IMR-90 (cell line): ENCODE data around the gene INPP5J. TPM values are rescaled to one million over a fixed set of nuclear protein-coding genes. Genes with fewer than 3 reads are reported as not detected.

Source experiments
- ATAC-seq: fragments of 200-7000 bp; cut with Tn5 transposase; 2 replicates; pipeline ENCODE4 v1.9.1; 2020; ENCODE audit warnings: low read depth, mild to moderate bottlenecking, moderate library complexity
- BruUV-seq: library from RNA; stranded (reverse); fragments of 400-500 nt; replicated peaks from 2 replicates; lab custom pipeline; 2021; lab: Mats Ljungman, UMichigan
- CTCF ChIA-PET: fragments of 300-600 bp; formaldehyde crosslinking; extraction: SDS; loops from one replicate; lab custom pipeline; 2021; ENCODE audit warnings: antibody characterized with exemption; lab: Yijun Ruan, JAX
- POLR2A ChIA-PET: fragments of 300-600 bp; sonication (Branson Sonifier 250); formaldehyde crosslinking; loops from one replicate; lab custom pipeline; 2022; ENCODE audit warnings: antibody characterized with exemption; ENCODE audit not compliant: unreplicated experiment; lab: Charles Lee
- DNase-seq: peaks from one replicate; pipeline ENCODE4 v3.0.0; 2013
- H2AFZ ChIP-seq: replicated peaks from 2 replicates; pipeline ENCODE3; 2013; ENCODE audit warnings: low read length, mild to moderate bottlenecking; ENCODE audit not compliant: poor library complexity
- H2AK5ac ChIP-seq: 2 replicates; pipeline ENCODE4 v1.6.1; 2013; ENCODE audit warnings: low read depth, low read length, inconsistent platforms
- H2AK9ac ChIP-seq: replicated peaks from 2 replicates; pipeline ENCODE3; 2013; ENCODE audit warnings: mild to moderate bottlenecking, low read depth, low read length, moderate library complexity; ENCODE audit not compliant: poor library complexity
- H2BK120ac ChIP-seq: 2 replicates; pipeline ENCODE4 v1.6.1; 2013; ENCODE audit warnings: low read depth, low read length, inconsistent platforms
- H2BK15ac ChIP-seq: 3 replicates; pipeline ENCODE4 v1.6.1; 2013; ENCODE audit warnings: low read depth, low read length, inconsistent platforms
- H2BK20ac ChIP-seq: 2 replicates; pipeline ENCODE4 v1.6.1; 2013; ENCODE audit warnings: low read depth, mild to moderate bottlenecking, inconsistent platforms, low read length, moderate library complexity
- H2BK5ac ChIP-seq: 2 replicates; pipeline ENCODE4 v1.6.1; 2013; ENCODE audit warnings: mild to moderate bottlenecking, low read depth, low read length, inconsistent platforms; ENCODE audit not compliant: poor library complexity, severe bottlenecking
- H3K14ac ChIP-seq: replicated peaks from 2 replicates; pipeline ENCODE4 v1.6.1; 2013; ENCODE audit warnings: low read depth, low read length, inconsistent platforms
- H3K18ac ChIP-seq: 2 replicates; pipeline ENCODE4 v1.6.1; 2013; ENCODE audit warnings: low read depth, low read length, control low read depth
- H3K23ac ChIP-seq: 2 replicates; pipeline ENCODE4 v1.6.1; 2013; ENCODE audit warnings: low read depth, low read length, inconsistent platforms
- H3K27ac ChIP-seq: 2 replicates; pipeline ENCODE4 v1.5.1; 2013; ENCODE audit warnings: mild to moderate bottlenecking, control low read depth, low read length; ENCODE audit not compliant: insufficient read depth
- H3K27me3 ChIP-seq: 2 replicates; pipeline ENCODE4 v1.6.1; 2013; ENCODE audit warnings: low read length; ENCODE audit not compliant: control insufficient read depth, insufficient read depth
- H3K36me3 ChIP-seq: 2 replicates; pipeline ENCODE4 v1.6.1; 2013; ENCODE audit warnings: low read length, mixed read lengths; ENCODE audit not compliant: control insufficient read depth, insufficient read depth
- H3K4ac ChIP-seq: 2 replicates; pipeline ENCODE4 v1.6.1; 2013; ENCODE audit warnings: low read depth, low read length, inconsistent platforms
- H3K4me1 ChIP-seq: 2 replicates; pipeline ENCODE4 v1.6.1; 2013; ENCODE audit warnings: low read length, mixed read lengths; ENCODE audit not compliant: control insufficient read depth, insufficient read depth
- H3K4me2 ChIP-seq: 2 replicates; pipeline ENCODE4 v1.6.1; 2013; ENCODE audit warnings: low read depth, mild to moderate bottlenecking, control low read depth, low read length, moderate library complexity
- H3K4me3 ChIP-seq: 2 replicates; pipeline ENCODE4 v1.5.1; 2013; ENCODE audit warnings: low read depth, mild to moderate bottlenecking, control low read depth, low read length, moderate library complexity; ENCODE audit not compliant: insufficient read depth
- H3K56ac ChIP-seq: 2 replicates; pipeline ENCODE4 v1.6.1; 2013; ENCODE audit warnings: low read length, inconsistent platforms; ENCODE audit not compliant: insufficient read depth; ENCODE audit errors: extremely low read depth
- H3K79me1 ChIP-seq, 2 experiments: 2 replicates each; pipeline ENCODE4 v1.6.1; 2013; ENCODE audit warnings: low read length in 2 of 2, inconsistent platforms in 1 of 2, low read depth in 1 of 2
- H3K9ac ChIP-seq: 2 replicates; pipeline ENCODE4 v1.6.1; 2013; ENCODE audit warnings: low read depth, low read length, control low read depth
- H3K9me1 ChIP-seq: 2 replicates; pipeline ENCODE4 v1.6.1; 2013; ENCODE audit warnings: low read length, inconsistent platforms; ENCODE audit not compliant: insufficient read depth
- H3K9me3 ChIP-seq: 2 replicates; pipeline ENCODE4 v1.6.1; 2013; ENCODE audit warnings: low read length; ENCODE audit not compliant: control insufficient read depth, insufficient read depth
- H4K20me1 ChIP-seq: 2 replicates; pipeline ENCODE4 v1.6.1; 2013; ENCODE audit warnings: low read length, inconsistent platforms; ENCODE audit not compliant: insufficient read depth
- H4K5ac ChIP-seq: 2 replicates; pipeline ENCODE4 v1.6.1; 2013; ENCODE audit warnings: mild to moderate bottlenecking, low read depth, low read length, control low read depth
- H4K8ac ChIP-seq, 2 experiments: 2 replicates each; pipeline ENCODE4 v1.6.1; 2013; ENCODE audit warnings: low read depth in 2 of 2, low read length in 2 of 2, control low read depth in 1 of 2, inconsistent platforms in 1 of 2
- H4K91ac ChIP-seq: 2 replicates; pipeline ENCODE4 v1.6.1; 2013; ENCODE audit warnings: low read depth, low read length, inconsistent platforms; ENCODE audit not compliant: insufficient read depth
- CEBPB ChIP-seq: IDR thresholded peaks from 2 replicates; pipeline ENCODE4 v1.6.1; 2012; ENCODE audit warnings: low read depth, low read length, improper control_type of control experiment
- FOS ChIP-seq: fragments of 150-350 bp; IDR thresholded peaks from 2 replicates; pipeline ENCODE4 v1.6.1; 2016; ENCODE audit warnings: low read depth, low read length
- MAFK ChIP-seq: IDR thresholded peaks from 2 replicates; pipeline ENCODE4 v1.6.1; 2012; ENCODE audit warnings: low read depth, low read length, improper control_type of control experiment
- MAZ ChIP-seq: IDR thresholded peaks from 2 replicates; pipeline ENCODE4 v1.6.1; 2012; ENCODE audit warnings: low read depth, mild to moderate bottlenecking, low read length, improper control_type of control experiment, moderate library complexity, borderline replicate concordance
- WGBS, 2 experiments: methylation state at CpG; one replicate each; pipeline versions ENCODE4 v1.1.5 to v1.1.7; 2013; ENCODE audit warnings: missing lambda C conversion rate in 2 of 2; ENCODE audit not compliant: insufficient read length in 1 of 2; ENCODE audit errors: extremely low coverage in 2 of 2; 5-methylcytosine and 5-hydroxymethylcytosine counted together
- dilution Hi-C: fragments of 300-500 bp; cut with HindIII; formaldehyde crosslinking; loops from one replicate; pipeline ENCODE4 v1.14.3; 2018; ENCODE audit warnings: low sequenced_read_pairs; ENCODE audit not compliant: unreplicated experiment
- in situ Hi-C: fragments of 300-500 bp; cut with MboI; formaldehyde crosslinking; loops from 3 replicates; pipeline ENCODE4 v1.14.3; 2019; ENCODE audit warnings: low sequenced_read_pairs, inconsistent platforms, mixed read lengths
- intact Hi-C: fragments of 100-400 bp; cut with micrococcal nuclease; formaldehyde crosslinking; loops from 2 replicates; pipeline ENCODE4 v1.10.0; 2022
- polyA plus RNA-seq, 3 experiments: library from polyadenylated mRNA; depleted of rRNA; stranded (reverse); fragments of >200 nt; gene quantifications; 2 replicates each; pipeline ENCODE4 v1.2.3, GENCODE V29; 2012; ENCODE audit warnings: low replicate concordance in 1 of 3
- total RNA-seq: library from RNA; depleted of rRNA; stranded (reverse); fragments of >200 nt; gene quantifications from 2 replicates; pipeline ENCODE4 v1.2.3, GENCODE V29; 2012
- TF ChIP-seq, protein P1 (sequence below): fragments of 150-350 bp; IDR thresholded peaks from 2 replicates; pipeline ENCODE4 v1.6.1; 2016; ENCODE audit warnings: low read depth, mild to moderate bottlenecking, low read length, moderate library complexity, borderline replicate concordance

The INPP5J gene
- total and polyA plus RNA-seq, 2 of the 4 experiments (the other 2 are of a cell fraction) = 0.36 to 2.2 TPM

- H3K4me1 ChIP-seq = peaks cover 5% of the 10 kb centered on the region
- H3K56ac ChIP-seq = no peak overlapping the region
- POLR2A ChIA-PET = no interaction called here
- no TSS peak for BruUV-seq
- H3K27ac ChIP-seq = peak overlapping the region; percentile 9; the same call in 1 of the 2 replicates
- peak overlapping the region; percentile 12; the same call in 1 of the 2 replicates for H2BK20ac ChIP-seq
- intact Hi-C loops = loop anchor here (2.0 to 5.0 kb wide), 2 partner anchors 82 to 386 kb away; no protein-coding TSS in a partner anchor
- peak overlapping the region; percentile 65 for H3K4ac ChIP-seq
- peak overlapping the region; percentile 29; the same call in 1 of the 2 replicates for H2AK5ac ChIP-seq
- H3K9ac ChIP-seq = peak overlapping the region; percentile 24
- H2AK9ac ChIP-seq = peak overlapping the region; percentile 57
- no peaks in the 10 kb centered on the region for H4K20me1 ChIP-seq
- peaks cover 4% of the 10 kb centered on the region; the same call in 1 of the 2 replicates for H3K9me3 ChIP-seq
- ATAC-seq (peak; percentile 62), DNase-seq (peak; percentile 35)
- peak overlapping the region; percentile 51 for H3K14ac ChIP-seq
- no peaks in the 10 kb centered on the region for H3K79me1 ChIP-seq
- no peaks in the 10 kb centered on the region for H3K27me3 ChIP-seq
- H4K8ac ChIP-seq = peak overlapping the region; percentile 65
- H3K4me2 ChIP-seq = no peak overlapping the region
- no peak overlapping the region for H3K18ac ChIP-seq
- no peak overlapping the region for H3K23ac ChIP-seq
- no peak for TF ChIP-seq CEBPB
- TF ChIP-seq MAZ = no peak
- no peak for TF ChIP-seq MAFK
- TF ChIP-seq FOS = no peak
- TF ChIP-seq, protein P1, sequence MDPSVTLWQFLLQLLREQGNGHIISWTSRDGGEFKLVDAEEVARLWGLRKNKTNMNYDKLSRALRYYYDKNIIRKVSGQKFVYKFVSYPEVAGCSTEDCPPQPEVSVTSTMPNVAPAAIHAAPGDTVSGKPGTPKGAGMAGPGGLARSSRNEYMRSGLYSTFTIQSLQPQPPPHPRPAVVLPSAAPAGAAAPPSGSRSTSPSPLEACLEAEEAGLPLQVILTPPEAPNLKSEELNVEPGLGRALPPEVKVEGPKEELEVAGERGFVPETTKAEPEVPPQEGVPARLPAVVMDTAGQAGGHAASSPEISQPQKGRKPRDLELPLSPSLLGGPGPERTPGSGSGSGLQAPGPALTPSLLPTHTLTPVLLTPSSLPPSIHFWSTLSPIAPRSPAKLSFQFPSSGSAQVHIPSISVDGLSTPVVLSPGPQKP = no peak
- in situ Hi-C loops = loop anchor here (5.0 kb wide), 2 partner anchors 36 to 201 kb away; no protein-coding TSS in a partner anchor
- dilution Hi-C loops = no loop called here
- 0 out of 2 replicates have a peak, but pooled peaks cover 4% of the 10 kb centered on the region for H3K9me1 ChIP-seq
- H2BK120ac ChIP-seq = peak overlapping the region; percentile 60
- peak overlapping the region; percentile 9 for H2BK5ac ChIP-seq
- peak overlapping the region; percentile 18; the same call in 1 of the 3 replicates for H2BK15ac ChIP-seq
- peak overlapping the region; percentile 78 for H4K5ac ChIP-seq
- CTCF ChIA-PET = interaction anchor here (0.8 to 2.0 kb wide), 3 partner anchors 13 to 50 kb away, joined by 3 to 12 read pairs (median 3); partner anchors contain the start of gene SELENOM
- H3K36me3 ChIP-seq = no peaks in the 10 kb centered on the region
- peak overlapping the region; percentile 67 for H4K91ac ChIP-seq
- no CpG with 5 or more reads among the region's 1 CpG for WGBS, 2 experiments
- no peak overlapping the region for H3K4me3 ChIP-seq
- peak overlapping the region; percentile 76 for H2AFZ ChIP-seq
These were observed 25.7 kb downstream of the INPP5J start for GRCh38 chr22:31148488-31148887.
